GM12801 (cell line): ENCODE measurements around the gene SH3PXD2A.

Source experiments
- TF ChIP-seq, protein P1 (sequence below): IDR thresholded peaks from one replicate; pipeline ENCODE4 v1.5.1; 2011; ENCODE audit warnings: control low read depth; ENCODE audit not compliant: insufficient read length; ENCODE audit errors: extremely low read depth

SH3PXD2A gene

DNA sequence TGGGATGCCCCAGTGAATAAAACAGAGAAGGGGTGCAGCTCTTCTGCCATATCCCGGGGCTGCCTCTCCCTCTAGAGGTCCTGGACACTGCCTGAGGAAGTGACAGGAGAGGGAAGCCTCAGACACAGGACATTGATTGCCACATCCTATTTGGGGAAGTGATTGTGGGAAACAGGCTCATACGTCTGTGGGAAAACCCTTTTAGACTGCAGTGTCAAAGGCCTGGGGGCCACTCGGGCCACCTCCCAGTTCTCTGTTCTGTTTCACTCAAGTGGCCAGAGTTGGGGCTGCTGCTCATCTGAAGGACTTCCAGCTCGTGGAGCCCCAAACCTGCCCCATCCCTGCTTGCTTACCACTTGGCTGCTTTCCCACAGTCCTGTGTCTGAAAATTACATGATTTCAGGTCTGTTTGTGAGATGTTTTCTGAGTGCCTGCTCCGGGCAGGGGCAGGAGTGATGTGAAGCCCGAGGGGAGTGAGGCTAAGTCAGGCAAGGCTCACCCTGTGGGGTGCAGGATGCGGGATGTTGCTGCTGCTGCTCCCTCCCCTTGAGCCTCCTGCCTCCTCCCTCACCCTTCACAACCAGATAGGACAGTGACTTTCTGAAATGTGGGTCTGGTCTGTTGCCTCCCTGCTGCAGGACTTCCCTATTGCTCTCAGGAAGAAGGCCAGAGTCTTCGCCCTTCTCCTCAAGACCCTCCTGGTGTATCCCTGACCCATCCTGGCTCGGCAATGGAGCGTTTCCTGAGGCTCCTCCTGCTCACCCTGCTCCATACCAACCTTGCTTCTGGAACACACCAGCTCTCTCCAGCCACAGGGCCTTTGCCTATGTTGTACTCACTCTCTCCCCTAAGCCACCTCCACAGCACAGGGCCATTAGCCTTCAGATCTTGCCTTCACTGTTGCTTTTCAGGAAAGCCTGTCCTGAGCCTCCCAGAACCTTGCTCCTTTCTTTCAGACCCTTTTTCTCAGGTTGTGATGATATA is 303.5 kb downstream of the SH3PXD2A start:
- TF ChIP-seq, protein P1, sequence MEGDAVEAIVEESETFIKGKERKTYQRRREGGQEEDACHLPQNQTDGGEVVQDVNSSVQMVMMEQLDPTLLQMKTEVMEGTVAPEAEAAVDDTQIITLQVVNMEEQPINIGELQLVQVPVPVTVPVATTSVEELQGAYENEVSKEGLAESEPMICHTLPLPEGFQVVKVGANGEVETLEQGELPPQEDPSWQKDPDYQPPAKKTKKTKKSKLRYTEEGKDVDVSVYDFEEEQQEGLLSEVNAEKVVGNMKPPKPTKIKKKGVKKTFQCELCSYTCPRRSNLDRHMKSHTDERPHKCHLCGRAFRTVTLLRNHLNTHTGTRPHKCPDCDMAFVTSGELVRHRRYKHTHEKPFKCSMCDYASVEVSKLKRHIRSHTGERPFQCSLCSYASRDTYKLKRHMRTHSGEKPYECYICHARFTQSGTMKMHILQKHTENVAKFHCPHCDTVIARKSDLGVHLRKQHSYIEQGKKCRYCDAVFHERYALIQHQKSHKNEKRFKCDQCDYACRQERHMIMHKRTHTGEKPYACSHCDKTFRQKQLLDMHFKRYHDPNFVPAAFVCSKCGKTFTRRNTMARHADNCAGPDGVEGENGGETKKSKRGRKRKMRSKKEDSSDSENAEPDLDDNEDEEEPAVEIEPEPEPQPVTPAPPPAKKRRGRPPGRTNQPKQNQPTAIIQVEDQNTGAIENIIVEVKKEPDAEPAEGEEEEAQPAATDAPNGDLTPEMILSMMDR: no peak

DNA sequence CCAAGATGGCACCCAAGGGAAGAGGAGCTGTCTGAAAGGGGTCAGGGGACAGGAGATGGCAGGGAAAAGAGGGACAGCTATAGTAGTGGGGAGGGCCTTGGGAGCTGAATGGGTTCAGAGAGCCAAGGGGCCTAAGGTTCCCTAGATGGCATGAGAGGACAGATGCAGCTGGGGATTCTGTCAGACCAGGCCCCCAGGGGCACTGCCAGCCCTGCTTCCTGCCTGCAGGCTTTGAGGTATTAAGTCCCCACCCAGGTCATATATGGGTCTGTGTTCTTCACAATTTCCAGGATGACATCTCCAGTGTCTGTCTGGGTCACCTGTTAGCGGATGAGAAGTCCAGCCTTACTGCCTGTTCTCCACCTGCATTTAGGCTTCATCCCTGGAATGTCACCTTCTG is 305.1 kb downstream of the SH3PXD2A start:
- TF ChIP-seq, protein P1: no peak

DNA sequence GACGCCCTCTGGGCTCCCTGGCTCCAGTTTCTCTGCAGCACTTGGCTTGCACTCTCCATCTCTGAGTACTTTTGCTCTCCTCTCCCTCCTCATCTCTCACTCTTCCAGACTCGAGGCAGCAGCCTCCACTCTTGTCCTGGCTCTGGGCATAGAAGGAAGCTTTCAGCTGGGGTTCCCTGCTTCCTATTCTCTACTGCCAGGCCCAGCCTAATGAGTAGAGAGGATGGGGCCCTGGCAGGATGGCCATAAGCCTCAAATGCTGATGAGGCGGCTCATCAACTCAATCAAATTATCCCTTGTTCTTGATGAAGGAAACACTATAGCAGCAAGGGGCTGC is 306.1 kb downstream of the SH3PXD2A start:
- TF ChIP-seq, protein P1: no peak

DNA sequence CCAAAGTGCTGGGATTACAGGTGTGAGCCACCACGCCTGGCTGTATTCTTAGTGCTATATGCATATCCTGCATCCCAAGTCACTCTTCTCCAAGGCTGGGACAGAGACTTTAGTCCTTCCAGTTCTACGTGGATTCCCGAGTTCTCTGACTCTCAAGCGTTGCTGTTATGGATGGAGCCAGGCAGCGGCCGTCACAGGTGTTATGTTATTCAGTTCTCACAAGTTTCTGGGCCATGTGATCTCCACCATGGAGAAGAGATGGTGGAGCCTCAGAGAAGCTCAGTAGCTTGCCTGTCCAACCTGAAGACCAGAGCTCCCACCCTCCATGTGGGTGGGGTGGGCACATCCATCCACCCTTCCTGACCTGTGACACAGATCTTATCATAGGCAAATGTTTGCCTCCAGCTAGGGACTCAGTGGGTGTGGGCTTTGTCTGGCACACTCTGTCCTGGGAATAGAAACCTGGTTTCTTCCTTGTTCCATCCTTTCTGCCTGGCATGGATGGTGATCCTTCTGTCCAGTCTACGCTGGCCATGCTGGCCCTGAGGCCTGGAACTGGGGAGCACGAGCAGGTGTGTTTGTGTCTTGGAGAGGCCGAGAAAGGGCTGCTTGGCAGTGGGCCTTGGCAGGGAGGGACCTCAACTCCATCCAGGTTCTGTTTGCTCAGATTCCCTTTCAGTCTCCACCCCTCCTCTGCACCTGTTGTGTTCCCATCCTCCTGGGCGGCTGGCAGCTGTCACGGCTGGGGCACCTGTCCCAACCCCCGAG is 306.6 kb downstream of the SH3PXD2A start:
- TF ChIP-seq, protein P1: no peak

DNA sequence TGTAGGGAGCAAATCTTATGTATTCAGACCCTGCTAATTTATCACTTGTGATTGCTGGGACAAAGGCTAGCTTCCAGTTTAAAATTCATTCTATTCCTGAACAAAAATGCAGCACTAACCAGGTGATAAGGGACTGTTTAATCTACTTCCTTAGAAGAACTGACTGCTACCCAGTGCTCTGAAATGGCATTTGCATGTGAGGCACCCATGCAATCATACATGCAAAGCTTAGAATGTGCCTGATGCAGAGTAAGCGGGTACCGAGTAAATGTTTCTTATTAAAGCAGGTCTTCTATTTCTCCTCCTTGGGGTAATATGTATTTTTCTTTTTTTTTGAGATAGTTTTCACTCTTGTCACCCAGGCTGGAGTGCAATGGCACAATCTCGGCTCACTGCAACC is 307.4 kb downstream of the SH3PXD2A start:
- TF ChIP-seq, protein P1: no peak

DNA sequence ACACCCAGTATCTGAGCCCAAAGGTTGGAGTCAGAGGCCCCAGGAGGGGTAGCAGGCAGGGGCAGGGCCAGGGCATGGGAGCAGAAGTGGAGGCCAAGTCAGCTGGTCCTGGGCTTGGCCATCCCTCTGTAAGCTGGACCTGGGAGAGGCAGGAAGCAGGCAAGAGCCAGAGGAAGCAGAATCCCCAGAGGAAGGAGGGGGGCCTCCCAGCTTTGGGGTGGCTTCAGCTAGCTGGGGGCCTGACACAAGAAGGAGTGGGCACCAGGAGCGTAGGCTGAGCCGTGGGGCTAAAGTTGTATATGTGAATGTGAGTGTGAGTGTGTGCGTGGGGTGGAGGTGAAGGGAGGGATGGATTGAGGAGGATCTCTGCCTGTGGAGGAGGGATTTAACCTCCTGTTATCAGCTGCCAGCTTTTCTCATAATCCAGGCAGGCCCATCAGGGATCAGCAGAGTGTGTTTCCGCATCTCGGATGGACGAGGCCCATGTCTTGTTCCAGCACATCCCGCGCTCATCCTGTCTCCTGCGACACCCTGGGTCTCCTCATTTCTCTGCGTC is 307.9 kb downstream of the SH3PXD2A start:
- TF ChIP-seq, protein P1: no peak

DNA sequence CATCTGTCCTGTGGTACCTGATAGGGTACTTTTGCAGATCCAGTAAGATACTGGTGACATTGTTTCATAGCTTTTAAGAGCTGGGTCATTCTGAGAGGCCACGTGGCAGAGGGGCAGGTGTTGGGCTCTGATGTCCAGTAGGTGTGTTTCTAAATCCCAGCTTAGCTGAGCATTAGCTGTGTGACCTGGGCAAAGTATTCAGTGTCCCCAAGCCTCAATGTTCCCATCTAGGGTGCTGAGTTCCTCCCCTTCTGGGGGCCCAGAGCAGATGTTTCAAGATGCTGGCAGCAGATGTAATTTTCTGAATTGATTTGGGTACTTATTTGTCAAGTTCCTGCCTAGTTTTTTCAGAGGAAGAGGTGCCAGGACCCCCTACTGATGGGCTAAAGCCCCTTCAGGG is 309.0 kb downstream of the SH3PXD2A start:
- TF ChIP-seq, protein P1: no peak
